HG02981 (cell line): ENCODE results near the gene EIF2D.

Experiments
- ATAC-seq: cut with Tn5 transposase; IDR thresholded peaks from one replicate; pipeline ENCODE4 v1.9.1; 2021; ENCODE audit warnings: mild to moderate bottlenecking, moderate library complexity; ENCODE audit not compliant: unreplicated experiment

The EIF2D gene

GRCh38 chr1:206551296-206551985, 60.8 kb downstream of the EIF2D start:
- ATAC-seq = no peak

GRCh38 chr1:206550446-206550845, 61.8 kb downstream of the EIF2D start:
- no peak for ATAC-seq

- ATAC-seq = no peak
These were observed 65.2 kb downstream of the EIF2D start for GRCh38 chr1:206547104-206547503.

GRCh38 chr1:206545351-206545750, 66.9 kb downstream of the EIF2D start:
- no peak for ATAC-seq

- no peak for ATAC-seq
These were observed 67.6 kb downstream of the EIF2D start for GRCh38 chr1:206544562-206545257.
